Panc1 (cell line): ENCODE measurements around the gene TTC3. TPM values are rescaled to one million over a fixed set of nuclear protein-coding genes. Genes with fewer than 3 reads are reported as not detected.

Experiments used
- ATAC-seq: fragments of 200-7000 bp; cut with Tn5 transposase; 2 replicates; pipeline ENCODE4 v1.9.1; 2020; ENCODE audit warnings: mild to moderate bottlenecking, moderate library complexity
- BruUV-seq: library from RNA; stranded (reverse); fragments of 400-500 nt; replicated peaks from 2 replicates; lab custom pipeline; 2021; lab: Mats Ljungman, UMichigan
- CTCF ChIA-PET: fragments of 300-600 bp; sonication (Branson Sonifier 250); formaldehyde crosslinking; loops from one replicate; lab custom pipeline; 2022; ENCODE audit warnings: antibody characterized with exemption; lab: Charles Lee
- POLR2A ChIA-PET: fragments of 300-600 bp; sonication (Branson Sonifier 250); formaldehyde crosslinking; loops from one replicate; lab custom pipeline; 2022; ENCODE audit warnings: antibody characterized with exemption; lab: Charles Lee
- DNase-seq: peaks from one replicate; pipeline ENCODE4 v3.0.0-alpha.2; 2010; ENCODE audit warnings: low read depth, low spot score
- H3K27ac ChIP-seq: 2 replicates; pipeline ENCODE4 v1.5.1; 2011; ENCODE audit warnings: mild to moderate bottlenecking, low read length, inconsistent platforms
- H3K27me3 ChIP-seq: fragments of 200-500 bp; sonication (Bioruptor generic); 2 replicates; pipeline ENCODE4 v1.6.0; 2014; ENCODE audit warnings: low read length, inconsistent platforms; ENCODE audit not compliant: control insufficient read depth, insufficient read depth
- H3K36me3 ChIP-seq: fragments of 200-500 bp; sonication (Bioruptor generic); 2 replicates; pipeline ENCODE4 v1.5.1; 2014; ENCODE audit warnings: inconsistent platforms, mild to moderate bottlenecking, low read length, moderate library complexity; ENCODE audit not compliant: control insufficient read depth, insufficient read depth
- H3K4me1 ChIP-seq: 2 replicates; pipeline ENCODE4 v1.5.1; 2011; ENCODE audit warnings: inconsistent platforms, mild to moderate bottlenecking, low read length, moderate library complexity; ENCODE audit not compliant: control insufficient read depth, insufficient read depth
- H3K4me3 ChIP-seq, 2 experiments: 2 replicates each; pipeline ENCODE4 v1.5.1; 2011 to 2012; ENCODE audit warnings: low read depth in 2 of 2, low read length in 2 of 2, mild to moderate bottlenecking in 2 of 2, inconsistent platforms in 1 of 2, moderate library complexity in 1 of 2
- H3K9me3 ChIP-seq: fragments of 200-500 bp; sonication (Bioruptor generic); 2 replicates; pipeline ENCODE4 v1.5.1; 2014; ENCODE audit warnings: low read depth, mild to moderate bottlenecking, inconsistent platforms, low read length, moderate library complexity; ENCODE audit not compliant: control insufficient read depth, insufficient read depth
- CTCF ChIP-seq: fragments of 450-650 bp; IDR thresholded peaks from 2 replicates; pipeline ENCODE4 v1.5.1; 2017; ENCODE audit warnings: mild to moderate bottlenecking
- POLR2AphosphoS5 ChIP-seq: IDR thresholded peaks from 2 replicates; pipeline ENCODE4 v1.6.1; 2012; ENCODE audit warnings: mild to moderate bottlenecking, low read depth, low read length, moderate library complexity
- REST ChIP-seq, 2 experiments: IDR thresholded peaks; 2 replicates each; pipeline ENCODE4 v1.6.1; 2011 to 2012; ENCODE audit warnings: low read depth in 2 of 2, control low read depth in 1 of 2, low read length in 1 of 2, mild to moderate bottlenecking in 1 of 2, moderate library complexity in 1 of 2; ENCODE audit not compliant: insufficient read depth in 1 of 2
- SIN3A ChIP-seq: IDR thresholded peaks from 2 replicates; pipeline ENCODE4 v1.6.1; 2012; ENCODE audit warnings: low read depth, mild to moderate bottlenecking, low read length, moderate library complexity, borderline replicate concordance; ENCODE audit not compliant: insufficient read depth
- TCF7L2 ChIP-seq: IDR thresholded peaks from 2 replicates; pipeline ENCODE4 v1.6.1; 2011; ENCODE audit warnings: mild to moderate bottlenecking, low read depth, low read length, inconsistent platforms
- in situ Hi-C: cut with HindIII; loops from 2 replicates; pipeline ENCODE4 v1.10.0; 2016; ENCODE audit warnings: low sequenced_read_pairs, low pct_unique_long_range_greater_than_20kb
- intact Hi-C: fragments of 100-400 bp; cut with micrococcal nuclease; formaldehyde crosslinking; loops from one replicate; pipeline ENCODE4 v1.10.0; 2022; ENCODE audit not compliant: unreplicated experiment
- total RNA-seq: library from RNA; stranded (reverse); gene quantifications from one replicate; pipeline ENCODE4 v1.2.1, GENCODE V29; 2021; ENCODE audit not compliant: unreplicated experiment

The TTC3 gene
- total RNA-seq, 1 experiment from 2014 or later: 83.0 TPM

GRCh38 chr21:37026499-37026898 is 46.6 kb upstream of the TTC3 start:
- in situ Hi-C loops (no loop called here), intact Hi-C loops (no loop called here)
- Histone ChIP-seq H3K27ac (no peak overlapping the region), H3K9me3 (no peaks in the 10 kb centered on the region), H3K36me3 (no peaks in the 10 kb centered on the region), H3K27me3 (no peaks in the 10 kb centered on the region), H3K4me1 (no peaks in the 10 kb centered on the region), H3K4me3 (no peak overlapping the region)
- DNase-seq (no peak), ATAC-seq (no peak)
- ChIA-PET POLR2A (interaction anchor here (0.7 kb wide), 1 partner anchor 47 kb away, joined by 3 read pairs; no protein-coding TSS in a partner anchor), CTCF (interaction anchor here (0.6 kb wide), 1 partner anchor 16 kb away, joined by 3 read pairs; no protein-coding TSS in a partner anchor)
- TF ChIP-seq TCF7L2 (no peak), CTCF (no peak), POLR2AphosphoS5 (no peak), REST (IDR thresholded peaks at IDR 0.05; ENCODE audit: insufficient read depth in 1 of 2, low read depth in 2 of 2, low read length in 1 of 2) (no peak), SIN3A (no peak)
- BruUV-seq: no TSS peak

- H3K4me1 ChIP-seq: peaks cover 4% of the 10 kb centered on the region; the same call in 1 of the 2 replicates
- TF ChIP-seq SIN3A (no peak), REST (IDR thresholded peaks at IDR 0.05; ENCODE audit: insufficient read depth in 1 of 2, low read depth in 2 of 2, low read length in 1 of 2) (no peak), POLR2AphosphoS5 (no peak), CTCF (no peak), TCF7L2 (no peak)
- no peaks in the 10 kb centered on the region for H3K27me3 ChIP-seq
- no peaks in the 10 kb centered on the region for H3K9me3 ChIP-seq
- no peak for DNase-seq
- no peak overlapping the region for H3K27ac ChIP-seq
- CTCF ChIA-PET: no interaction called here
- POLR2A ChIA-PET: no interaction called here
- BruUV-seq: no TSS peak
- H3K36me3 ChIP-seq: no peaks in the 10 kb centered on the region
- in situ Hi-C loops: no loop called here
- intact Hi-C loops: no loop called here
- ATAC-seq: no peak
- no peak overlapping the region for H3K4me3 ChIP-seq
These were observed 44.5 kb upstream of the TTC3 start for GRCh38 chr21:37028570-37028969.
